Stimulated activated CD8-positive, alpha-beta memory T cell treated with anti-CD3 and anti-CD28 coated beads, Interleukin-4, amount 100 ng/mL, for 1 hour (primary cell): ENCODE results near the gene VPS37C.

Source experiments
- DNase-seq, 2 donors: peaks; one replicate each; pipeline ENCODE4 v3.0.0-alpha.2; 2020; ENCODE audit warnings: low read depth in 2 of 2, low spot score in 1 of 2

Gene VPS37C

DNA sequence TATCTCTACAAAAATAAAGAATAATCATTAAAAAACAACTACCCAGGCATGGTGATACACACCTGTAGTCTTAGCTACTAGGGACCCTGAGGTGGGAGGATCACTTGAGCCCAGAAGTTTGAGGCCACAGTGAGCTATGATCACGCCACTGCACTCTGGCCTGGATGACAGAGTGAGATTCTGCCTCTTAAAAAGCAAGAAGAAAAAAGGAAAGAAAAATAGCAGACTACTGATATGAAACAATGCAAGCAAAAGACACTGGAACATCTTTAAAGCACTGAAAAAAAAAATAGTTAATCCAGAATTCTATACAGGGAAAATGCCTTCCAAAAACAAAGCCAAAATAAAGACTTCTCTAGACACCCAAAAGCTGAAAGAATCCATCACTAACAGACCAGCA is 5.9 kb downstream of the VPS37C start:
- DNase-seq, result no peak

DNA sequence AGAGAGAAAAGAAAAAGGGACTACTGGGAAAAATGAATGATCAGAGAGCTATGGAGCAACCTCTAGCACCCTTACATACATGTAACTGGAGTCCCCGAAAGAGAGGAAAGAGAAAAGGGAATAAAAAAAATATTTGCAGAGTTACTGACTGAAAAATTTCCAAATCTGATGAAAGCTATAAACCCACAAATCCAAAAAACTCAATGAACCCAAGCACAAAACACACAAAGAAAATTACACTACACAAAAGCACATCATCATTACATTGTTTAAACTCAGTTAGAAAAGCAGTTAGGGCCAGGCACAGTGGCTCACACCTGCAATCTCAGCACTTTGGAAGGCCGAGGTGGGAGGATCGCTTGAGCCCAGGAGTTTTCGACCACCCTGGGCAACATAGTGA is 6.7 kb downstream of the VPS37C start:
- DNase-seq, result no peak

DNA sequence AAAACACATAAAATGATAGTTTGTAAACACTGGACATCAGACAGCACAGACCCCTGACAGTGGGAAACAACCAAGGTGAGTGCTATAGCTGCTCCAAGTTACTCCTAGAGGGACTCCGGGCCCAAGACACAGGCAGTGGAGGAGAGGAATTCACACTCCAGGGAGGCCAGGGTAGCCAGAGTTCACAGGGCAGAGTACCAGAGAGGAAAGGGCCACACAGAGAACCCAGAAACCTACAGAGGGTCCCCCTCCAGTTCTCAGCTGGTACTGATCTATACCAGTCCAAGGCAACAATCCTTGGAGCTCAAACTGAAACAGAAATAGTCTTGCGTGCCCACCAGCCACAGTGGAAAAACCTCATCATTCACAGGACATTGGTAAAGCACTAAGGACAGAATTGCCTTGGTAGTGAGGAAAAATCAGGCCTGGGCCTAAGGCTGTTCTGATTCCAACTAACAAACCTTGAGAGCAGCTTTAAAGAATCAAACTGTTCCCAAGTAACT is 7.6 kb downstream of the VPS37C start:
- DNase-seq, result no peak

DNA sequence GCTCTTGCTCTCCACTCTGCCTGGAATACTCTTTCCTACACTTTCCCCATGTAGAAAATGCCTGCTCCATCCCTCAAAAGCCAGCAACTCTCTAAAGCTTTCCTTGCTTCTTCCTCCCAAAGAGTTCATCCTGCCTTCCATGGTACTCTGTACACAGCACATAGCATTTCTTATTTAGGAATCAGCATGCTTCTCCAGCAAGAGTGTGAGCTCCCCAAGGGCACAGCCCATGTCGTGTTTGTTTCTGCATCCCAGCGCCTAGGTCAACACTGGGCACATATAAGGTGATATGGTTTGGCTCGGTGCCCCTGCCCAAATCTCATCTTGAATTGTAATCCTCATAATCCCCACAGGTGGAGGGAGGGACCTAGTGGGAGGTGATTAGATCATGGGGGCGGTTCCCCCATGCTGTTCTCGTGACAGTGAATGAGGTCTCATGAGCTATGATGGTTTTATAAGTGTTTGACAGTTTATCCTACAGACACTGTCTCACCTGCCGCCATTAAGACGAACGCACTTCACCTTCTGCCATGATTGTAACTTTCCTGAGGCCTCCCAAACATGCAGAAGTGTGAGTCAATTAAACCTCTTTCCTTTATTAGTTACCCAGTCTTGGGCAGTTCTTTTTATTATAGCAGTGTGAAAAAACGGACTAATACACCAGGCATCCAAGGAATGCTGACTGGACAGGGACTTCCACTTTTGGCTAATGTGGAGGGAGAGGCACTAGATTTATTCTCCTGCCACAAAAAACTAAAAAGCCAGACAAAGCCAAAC is 8.2 kb downstream of the VPS37C start:
- no peak for DNase-seq

DNA sequence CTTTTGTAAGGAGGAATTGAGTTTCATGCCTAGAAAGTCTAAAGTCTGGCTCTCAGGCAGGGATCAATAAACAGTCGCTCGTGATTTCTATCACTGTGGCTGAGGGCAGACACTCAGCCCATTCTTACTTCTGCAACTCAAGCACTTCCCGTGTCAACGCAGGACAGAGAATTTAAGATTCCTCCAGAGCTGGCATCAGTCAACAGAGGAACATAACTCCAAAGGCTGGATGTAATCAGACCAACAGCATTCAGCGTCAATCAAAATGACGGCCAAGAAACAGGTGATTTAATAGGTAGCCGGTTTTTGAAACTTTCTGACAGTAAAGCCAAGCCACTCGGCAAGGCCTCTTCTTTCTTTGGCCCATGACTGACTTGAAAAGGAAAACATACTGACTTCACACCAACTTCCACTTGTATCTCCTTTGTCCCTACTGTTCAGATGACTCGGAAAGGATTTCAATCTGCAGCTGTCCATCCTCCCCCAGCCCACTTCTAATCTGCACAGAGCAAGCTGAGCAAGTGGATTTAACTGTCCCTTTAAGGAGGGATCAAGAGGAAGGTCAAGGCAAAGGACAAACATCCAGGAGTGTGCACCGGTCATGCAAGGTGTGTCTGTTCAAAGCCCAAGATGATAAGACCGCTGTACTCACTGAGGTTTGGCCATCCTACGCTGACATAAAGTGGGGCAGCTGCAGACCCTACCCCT is 9.5 kb downstream of the VPS37C start:
- DNase-seq, result no peak

DNA sequence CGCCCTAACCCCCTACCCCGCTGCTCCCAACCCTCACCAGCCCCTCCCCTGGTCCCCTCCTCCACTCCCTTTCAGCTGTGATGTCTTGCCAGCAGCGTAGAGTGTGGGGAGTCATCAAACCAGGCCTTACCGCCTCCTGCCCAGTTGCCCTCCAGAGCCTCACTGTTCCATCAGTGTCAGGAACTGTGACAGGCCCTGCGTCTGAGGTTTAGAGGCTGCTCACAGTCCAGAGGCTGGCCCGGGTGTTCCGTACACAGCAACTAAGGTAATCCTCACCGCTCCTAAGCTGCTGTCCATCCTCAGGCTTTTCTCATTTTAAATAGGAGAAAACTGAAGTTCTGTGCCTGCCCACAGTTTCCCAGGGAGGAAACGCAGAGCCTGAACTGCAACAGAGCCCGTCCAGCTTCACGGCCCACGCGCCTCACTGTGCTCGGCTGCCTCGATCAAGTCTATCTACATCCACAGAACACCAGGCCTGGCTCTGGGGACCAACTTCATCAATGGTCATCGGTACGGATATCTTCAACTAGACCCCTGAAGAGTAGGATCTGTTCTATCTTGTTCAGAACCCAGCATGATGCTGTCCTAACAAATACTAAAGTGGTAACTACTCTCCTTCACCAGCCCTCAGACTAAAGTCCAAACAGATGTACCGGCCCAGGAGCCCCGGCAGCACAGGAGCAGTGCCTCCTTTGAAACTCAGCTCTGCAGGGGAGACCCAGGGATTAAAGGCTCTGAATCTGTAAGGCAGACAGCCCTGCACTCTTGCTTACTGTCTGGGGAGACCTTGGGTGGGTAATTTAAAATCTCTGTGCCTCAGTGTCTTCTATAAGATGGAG is 10.3 kb downstream of the VPS37C start:
- DNase-seq, result no peak

DNA sequence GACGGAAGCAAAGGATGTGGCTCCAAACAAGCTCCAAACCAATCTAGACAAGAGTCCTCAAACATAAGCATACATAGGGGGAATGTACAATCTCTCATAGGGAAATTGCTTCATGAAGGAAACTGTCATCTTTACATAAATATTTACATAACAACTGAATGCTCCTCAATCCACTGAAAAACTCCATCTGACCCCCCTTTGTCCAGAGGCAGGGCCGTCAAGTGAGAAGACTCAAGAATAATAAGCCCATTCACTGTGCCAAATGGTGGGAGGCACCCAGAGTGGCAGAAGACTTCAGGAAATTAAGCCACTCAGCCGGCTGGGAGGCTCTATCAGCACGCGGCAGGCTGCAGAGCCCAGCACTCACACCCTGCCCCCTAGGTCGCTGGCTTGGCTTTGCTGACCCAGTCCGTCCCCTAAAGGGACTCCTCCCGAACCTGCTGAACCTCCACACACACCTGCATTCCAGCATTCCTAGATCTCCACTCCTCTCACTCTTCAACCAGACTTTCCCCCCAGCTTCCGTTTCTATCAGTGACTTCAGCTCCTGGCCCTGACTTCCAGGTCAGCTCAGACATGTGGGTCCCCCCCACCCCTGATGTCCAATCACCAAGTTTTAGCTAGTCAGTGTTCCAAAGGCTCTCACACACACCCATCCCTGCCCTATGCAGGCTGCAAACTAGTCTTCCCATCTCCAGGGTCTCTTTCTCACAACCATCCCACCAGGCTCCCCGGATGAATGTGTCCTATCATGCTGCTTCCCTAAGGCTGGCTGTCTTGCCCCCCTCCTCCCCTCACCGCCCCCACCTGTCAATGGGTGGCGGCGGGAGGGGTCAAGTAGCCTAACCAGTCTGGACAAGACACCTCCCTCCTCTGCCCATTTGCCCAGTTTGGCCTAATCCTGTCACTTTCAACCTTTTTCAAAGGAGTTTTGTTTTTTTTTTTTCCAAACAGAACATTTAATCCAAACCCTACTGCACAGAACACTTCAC is 11.3 kb downstream of the VPS37C start:
- DNase-seq, result no peak

DNA sequence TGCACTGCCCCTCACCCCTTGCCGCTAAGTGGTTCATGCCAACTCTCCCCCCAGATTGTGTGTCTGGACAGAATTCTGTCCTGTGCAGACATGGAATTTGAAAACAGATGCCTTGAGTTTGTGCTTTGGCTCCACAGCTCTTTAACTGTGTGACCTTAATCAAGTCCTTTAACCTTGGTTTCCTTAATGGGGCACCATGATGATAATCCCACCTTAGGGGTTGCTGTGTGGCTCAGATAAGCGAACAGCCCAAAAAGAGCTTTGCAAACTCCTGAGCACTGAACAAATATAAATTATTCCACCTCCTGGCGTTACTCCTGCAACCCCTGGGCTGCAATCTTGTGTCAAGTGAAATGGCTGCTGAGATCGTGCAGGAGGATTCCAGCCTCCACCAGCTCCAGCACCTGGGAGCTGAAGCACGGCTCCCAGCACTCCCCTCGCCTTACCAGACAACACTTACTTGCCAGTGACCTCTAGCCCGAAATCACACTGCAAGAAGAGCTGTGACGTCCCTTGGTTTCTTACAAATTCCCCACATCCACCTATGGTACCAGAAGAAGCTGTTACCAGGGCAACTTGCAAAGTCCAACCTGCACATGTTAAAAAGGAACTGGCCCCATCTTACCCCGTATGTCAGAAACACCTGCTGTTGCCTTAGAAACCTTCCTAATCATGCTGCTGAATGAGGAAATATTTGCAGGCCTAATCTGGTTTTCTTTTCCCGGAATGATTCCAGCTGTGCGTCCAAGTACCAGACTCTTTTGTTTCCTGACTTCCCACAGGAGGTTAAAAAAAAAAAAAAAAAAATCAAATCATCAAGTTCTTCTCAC is 13.2 kb downstream of the VPS37C start:
- no peak for DNase-seq

DNA sequence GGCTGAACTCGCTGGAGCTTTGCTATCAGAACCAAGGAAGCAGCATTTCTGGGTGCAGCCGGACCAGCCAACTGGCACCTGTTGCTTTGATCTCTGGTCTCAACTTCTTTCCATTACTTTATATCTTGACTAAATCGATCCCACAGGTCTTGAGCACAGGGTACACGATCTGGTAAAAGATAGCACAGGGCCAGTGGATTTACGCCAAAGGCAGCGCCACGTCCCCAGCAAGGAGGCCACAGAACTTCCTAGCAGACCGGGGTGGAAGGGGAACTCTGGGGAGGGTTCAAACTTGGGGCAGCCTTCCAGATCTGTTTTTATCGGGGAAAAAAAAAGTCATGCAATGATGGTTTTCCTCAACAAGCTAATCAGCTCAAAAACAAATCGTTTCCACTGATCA is 14.0 kb downstream of the VPS37C start:
- DNase-seq, result no peak

DNA sequence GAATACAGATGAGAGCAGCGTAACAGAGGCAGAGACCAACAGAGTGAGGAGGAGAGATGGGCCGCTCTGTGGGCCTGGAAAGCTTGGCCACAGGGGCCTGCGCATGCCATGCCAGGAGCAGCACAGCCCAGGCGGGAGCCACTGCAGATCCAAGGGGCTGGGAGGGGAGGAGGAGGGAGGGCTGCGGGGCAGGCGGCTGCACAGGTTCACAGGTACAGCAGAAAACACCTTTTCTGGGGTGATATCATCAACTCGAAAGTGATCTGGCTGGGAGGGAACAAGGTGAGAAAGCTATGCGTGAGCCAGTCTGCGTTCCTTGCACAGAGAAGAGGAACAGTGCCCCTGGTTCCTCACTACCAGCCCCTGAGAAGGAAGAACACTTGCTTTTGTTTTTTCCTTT is 14.8 kb downstream of the VPS37C start:
- DNase-seq, result no peak

DNA sequence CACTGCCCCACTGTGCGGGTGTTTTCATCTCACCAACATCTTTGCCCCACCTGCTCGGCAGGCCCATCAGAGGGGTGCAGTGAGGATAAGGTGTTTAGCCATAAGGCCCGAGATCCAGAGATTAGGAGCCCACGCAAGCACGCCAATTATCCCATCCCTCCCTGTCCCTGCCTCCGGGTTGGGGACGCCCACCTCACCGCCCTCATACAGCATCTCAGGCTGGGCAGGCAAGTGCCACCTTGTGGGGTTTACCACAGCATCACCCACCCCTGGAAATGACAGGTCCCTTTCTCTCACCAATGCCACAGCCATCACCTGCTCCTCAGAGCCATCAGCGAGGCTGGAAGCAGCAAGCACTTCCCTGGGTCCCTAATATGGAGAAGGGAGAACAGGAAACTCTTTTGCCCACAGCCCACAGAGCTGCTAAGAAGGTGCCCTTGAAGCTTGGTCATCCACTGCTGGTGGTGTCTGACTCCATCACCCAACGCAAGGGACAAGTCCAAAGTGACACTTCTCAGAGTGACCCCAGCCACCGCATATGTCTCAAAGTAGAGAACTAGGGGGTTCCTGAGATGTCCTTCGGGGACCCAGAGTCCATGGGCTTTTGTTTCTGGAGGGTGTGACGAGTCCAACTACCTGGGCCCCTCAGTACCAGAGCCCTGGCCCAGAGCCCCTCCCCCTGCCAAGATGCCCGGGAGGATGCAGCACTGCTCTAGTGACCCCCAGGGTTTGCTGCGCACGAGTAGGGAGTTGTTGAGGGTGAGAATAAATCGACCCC is 15.8 kb downstream of the VPS37C start:
- no peak for DNase-seq

DNA sequence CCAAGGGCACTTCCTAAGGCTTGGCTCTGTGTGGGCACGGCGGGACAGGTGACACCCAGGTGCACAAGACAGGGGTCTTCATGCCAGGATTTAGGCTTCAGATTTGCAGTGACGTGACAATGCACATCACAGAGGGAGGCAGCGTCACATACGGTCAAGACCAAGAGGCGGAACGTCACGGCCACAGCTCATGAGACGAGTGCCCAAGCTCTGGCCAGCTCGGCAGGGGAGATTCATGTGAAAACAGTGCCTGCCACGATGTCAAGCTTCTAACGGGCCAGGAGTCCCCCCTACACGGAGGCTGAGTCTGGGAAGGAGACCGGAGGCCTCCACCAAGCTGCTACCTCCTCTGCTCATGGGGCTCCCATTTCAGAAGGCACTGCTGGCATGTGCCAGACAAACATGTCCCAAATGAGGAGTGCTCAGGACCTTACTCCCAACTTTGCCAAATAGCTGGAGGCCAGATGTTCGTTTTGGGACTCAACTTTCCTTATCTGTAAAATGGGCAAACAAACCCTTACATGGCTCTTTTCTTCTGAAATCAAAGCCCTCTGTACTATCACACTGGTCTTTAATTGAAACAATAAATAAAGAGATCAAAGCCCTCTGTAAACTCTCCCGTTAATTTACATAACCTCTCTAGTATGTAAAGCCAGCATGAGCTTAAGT is 16.6 kb downstream of the VPS37C start:
- no peak for DNase-seq

DNA sequence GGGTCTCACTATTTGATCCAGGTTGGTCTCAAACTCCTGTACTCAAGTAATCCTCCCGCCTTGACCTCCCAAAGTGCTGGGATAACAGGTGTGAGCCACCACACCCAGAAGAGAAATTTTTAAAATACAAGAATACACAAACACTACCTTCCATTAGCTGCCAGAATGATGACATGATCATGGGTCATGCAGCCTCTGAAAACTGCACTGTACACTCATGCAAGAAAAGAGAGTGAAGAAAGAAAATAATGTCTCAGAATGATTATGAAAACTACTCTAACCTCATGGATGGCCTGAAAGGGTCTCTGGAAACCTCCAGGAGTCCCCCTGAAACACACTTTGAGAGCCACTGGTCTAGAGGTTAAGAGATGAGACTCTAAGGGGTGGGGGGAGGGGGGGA is 18.8 kb downstream of the VPS37C start:
- no peak for DNase-seq

DNA sequence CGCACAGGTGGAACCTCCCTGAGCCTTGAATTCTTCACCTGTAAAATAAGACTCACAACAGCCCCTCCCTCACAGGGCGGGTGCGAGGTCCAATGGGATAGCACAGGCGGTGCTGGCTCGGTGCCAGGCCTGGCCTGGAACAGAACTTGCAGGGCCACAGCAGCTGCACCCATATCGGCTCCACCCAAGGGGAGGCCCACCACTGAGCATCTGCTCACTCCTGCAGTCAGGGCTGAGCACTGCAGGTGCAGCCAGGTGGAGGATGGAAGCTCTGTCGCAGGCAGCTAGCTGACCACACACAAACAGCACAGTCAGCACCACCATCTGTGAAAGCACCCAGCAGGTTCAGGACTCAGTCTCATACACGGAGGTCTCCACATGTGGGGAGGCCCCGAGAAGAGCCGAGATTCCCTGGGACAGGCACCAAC is 19.6 kb downstream of the VPS37C start:
- no peak for DNase-seq

DNA sequence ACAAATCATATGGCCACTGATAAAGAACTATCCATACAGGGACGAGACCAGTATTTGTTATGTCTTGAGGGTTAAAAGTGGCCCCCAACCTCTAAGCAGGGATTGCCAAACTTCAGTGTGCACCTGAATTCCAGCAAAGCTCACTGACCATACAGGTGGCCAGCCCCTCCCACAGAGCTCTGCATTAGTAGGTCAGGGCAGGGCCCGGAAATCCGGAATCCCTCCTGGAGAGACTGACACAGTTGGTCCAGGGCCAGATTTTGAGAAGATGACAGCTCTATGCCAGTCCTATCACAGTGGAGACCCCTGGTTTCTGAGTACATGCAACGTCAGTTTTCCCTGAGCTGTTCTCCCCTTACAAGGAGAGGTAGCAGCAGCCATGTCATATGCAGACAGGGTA is 20.8 kb downstream of the VPS37C start:
- DNase-seq, result no peak

DNA sequence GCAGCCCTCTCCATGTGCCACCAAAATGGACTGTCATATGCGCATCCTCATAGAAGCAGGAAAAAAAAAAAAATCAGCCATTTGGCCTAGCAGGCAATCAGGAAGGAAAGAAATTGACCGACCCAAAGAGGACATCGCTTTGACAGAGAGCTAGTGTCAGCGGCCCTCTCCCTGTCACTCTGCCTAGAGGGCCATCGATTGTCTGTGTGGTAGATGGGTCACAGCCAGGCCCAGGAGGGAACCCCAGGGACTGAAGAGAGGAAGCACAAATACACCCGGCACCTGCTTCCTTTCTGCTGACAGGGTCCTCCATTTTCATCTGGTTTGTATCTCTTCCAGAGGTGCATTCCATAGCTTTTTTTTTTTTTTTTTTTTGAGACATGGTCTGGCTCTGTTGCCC is 21.8 kb downstream of the VPS37C start:
- no peak for DNase-seq

DNA sequence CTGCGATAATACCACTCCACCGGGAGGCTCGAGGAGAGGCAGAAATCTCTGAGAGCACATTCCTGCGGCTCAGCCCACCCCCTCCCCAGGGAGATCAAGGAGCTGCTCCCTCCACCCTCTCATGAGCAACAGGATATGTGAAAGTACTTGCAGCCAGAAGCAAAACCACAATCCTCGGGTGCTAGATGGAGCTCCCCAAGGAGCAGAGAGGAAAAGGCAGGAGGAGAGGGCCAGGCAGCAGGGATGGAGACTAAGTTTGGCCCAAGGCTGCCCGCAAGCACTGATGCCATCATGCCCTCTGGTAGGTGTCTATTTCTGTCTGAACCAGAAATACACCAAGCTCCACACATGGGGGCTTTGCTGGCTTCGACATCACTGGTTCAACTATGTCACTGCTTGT is 22.3 kb downstream of the VPS37C start:
- DNase-seq, result no peak

DNA sequence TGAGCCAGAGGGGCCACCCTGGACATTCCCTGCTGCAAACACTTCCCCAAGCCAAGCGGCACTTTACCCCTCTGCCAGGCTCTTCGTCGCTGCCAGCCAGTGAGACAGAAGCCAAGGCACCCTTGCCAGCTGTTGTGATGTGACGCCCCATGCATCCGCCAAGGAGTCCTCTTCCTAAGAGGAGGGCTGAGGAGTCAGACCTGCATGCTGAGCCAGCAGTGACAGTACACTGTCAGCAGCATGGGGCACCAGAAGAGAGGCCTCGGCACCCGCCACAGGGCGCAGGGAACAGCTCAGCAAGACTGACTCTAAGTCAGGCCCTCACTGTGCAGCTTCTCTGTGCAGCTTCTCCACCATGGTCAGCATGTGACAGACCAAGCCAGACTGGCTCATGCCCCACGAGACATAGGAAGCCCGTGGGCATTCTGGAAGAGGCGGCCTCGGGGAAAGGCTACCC is 26.4 kb downstream of the VPS37C start:
- DNase-seq, result no peak
